PFSK-1 (cell line): ENCODE results near the gene HS3ST3A1.

ENCODE experiments used
- FOXP2 ChIP-seq: optimal IDR thresholded peaks from 2 replicates; pipeline ENCODE3; 2011; ENCODE audit warnings: borderline replicate concordance, control low read depth, inconsistent platforms; ENCODE audit not compliant: insufficient read depth; ENCODE audit errors: extremely low read length, extremely low read depth
- POLR2AphosphoS5 ChIP-seq: IDR thresholded peaks from 2 replicates; pipeline ENCODE4 v1.6.1; 2012; ENCODE audit warnings: low read depth, mild to moderate bottlenecking, control low read depth, low read length, moderate library complexity
- REST ChIP-seq, 2 experiments: IDR thresholded peaks; 2 replicates each; pipeline versions ENCODE4 v1.6.1 to v1.8.0; 2011 to 2012; ENCODE audit warnings: low read depth in 2 of 2, low read length in 2 of 2, control low read depth in 1 of 2, inconsistent platforms in 1 of 2, mild to moderate bottlenecking in 1 of 2, moderate library complexity in 1 of 2; ENCODE audit not compliant: insufficient read depth in 1 of 2
- SIN3A ChIP-seq: IDR thresholded peaks from 2 replicates; pipeline ENCODE4 v1.6.1; 2012; ENCODE audit warnings: mild to moderate bottlenecking, low read length, moderate library complexity, borderline replicate concordance; ENCODE audit not compliant: insufficient read depth
- TAF1 ChIP-seq: IDR thresholded peaks from 2 replicates; pipeline ENCODE4 v1.6.1; 2012; ENCODE audit warnings: low read length, control low read depth, borderline replicate concordance; ENCODE audit not compliant: insufficient read depth

HS3ST3A1 gene

DNA sequence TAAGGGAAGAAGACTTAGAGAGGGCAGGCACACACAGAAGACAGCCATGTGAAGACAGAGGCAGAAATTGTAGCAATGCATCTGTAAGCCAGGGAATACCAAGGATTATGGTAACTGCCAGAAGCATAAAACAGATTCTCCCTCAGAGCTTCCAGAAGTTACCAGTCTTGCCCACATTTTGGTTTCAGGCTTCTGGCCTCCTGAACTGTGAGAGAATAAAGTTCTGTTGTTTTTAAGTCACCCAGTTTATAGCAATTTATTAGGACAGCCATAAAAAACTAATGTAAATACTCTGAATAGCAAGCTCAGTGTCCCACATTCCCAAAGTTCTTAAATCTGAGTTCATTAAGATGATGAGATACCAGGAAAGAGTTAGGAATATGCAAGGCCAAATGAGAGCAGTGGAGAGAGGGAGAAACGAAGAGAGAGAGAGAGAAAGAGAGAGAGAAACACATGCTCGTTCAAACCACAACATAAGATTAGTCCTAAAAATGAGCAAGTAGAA is 123.4 kb downstream of the HS3ST3A1 start:
- no peak for TF ChIP-seq TAF1
- TF ChIP-seq REST (IDR thresholded peaks at IDR 0.05; ENCODE audit: insufficient read depth in 1 of 2, low read depth in 2 of 2, low read length in 2 of 2), result no peak
- no peak for TF ChIP-seq SIN3A
- no peak for TF ChIP-seq FOXP2
- no peak for TF ChIP-seq POLR2AphosphoS5

DNA sequence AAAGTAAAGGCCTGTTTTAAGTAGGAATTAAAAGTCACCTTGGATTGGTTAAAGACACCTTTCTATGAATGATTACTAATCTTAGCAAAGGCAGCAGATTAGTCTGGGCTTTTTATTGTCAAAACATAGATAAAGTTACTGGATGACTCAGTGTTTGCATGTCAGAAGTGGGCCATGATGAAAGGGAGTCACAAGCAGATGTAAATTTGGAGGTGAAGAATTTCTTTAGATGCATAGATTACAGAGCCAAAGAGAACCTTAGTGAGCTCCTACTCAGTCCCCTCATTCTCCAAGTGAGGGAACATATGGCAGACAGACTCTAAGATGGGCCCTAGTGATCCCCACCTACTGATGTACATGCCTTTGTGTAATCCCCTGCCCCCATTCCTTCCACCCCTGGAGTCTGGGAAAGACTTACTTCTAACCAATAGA is 124.5 kb downstream of the HS3ST3A1 start:
- no peak for TF ChIP-seq POLR2AphosphoS5
- no peak for TF ChIP-seq FOXP2
- no peak for TF ChIP-seq REST (IDR thresholded peaks at IDR 0.05; ENCODE audit: insufficient read depth in 1 of 2, low read depth in 2 of 2, low read length in 2 of 2)
- TF ChIP-seq TAF1, result no peak
- no peak for TF ChIP-seq SIN3A

GRCh38 chr17:13476720-13477119 is 125.0 kb downstream of the HS3ST3A1 start:
- TF ChIP-seq TAF1 (no peak), SIN3A (no peak), REST (IDR thresholded peaks at IDR 0.05; ENCODE audit: insufficient read depth in 1 of 2, low read depth in 2 of 2, low read length in 2 of 2) (no peak)

- TF ChIP-seq TAF1, result no peak
- no peak for TF ChIP-seq POLR2AphosphoS5
- TF ChIP-seq REST (IDR thresholded peaks at IDR 0.05; ENCODE audit: insufficient read depth in 1 of 2, low read depth in 2 of 2, low read length in 2 of 2), result no peak
Measured at GRCh38 chr17:13475574-13476223, 126.0 kb downstream of the HS3ST3A1 start.
